GM20000 (cell line): ENCODE data around the gene SLC4A8.
"Not testable (repeated sequence)": the region's sequence is repeated elsewhere in the genome, so short reads cannot be mapped to it uniquely, and the experiment has no call there.

Experiments
- DNase-seq: peaks from one replicate; pipeline ENCODE4 v3.0.0; 2012; ENCODE audit warnings: low spot score
- CTCF ChIP-seq: IDR thresholded peaks from 2 replicates; pipeline ENCODE4 v1.5.1; 2012; ENCODE audit warnings: mild to moderate bottlenecking, control low read depth; ENCODE audit errors: extremely low read depth, missing control alignments

SLC4A8 gene

DNA sequence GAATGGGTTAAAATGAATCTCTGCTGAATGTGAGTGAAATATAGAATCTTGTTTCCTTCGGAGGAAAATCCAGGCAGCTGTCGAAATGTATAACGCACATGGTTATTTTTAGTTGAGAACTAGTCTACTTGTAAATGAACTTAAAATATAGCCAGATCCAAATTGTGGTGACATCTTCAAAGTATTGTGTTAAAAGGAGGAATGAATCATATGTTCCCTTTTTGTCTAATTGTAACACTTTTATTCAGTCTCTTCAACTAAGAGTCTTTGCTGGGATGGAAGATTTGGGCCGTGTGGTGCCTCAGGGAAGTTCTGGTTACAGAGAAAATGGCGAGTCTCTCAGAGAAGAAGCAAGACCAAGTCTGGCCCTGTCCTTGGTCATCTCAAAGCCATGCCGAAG, 82.5 kb downstream of the SLC4A8 start:
- DNase-seq, result no peak
- TF ChIP-seq CTCF, result no peak

DNA sequence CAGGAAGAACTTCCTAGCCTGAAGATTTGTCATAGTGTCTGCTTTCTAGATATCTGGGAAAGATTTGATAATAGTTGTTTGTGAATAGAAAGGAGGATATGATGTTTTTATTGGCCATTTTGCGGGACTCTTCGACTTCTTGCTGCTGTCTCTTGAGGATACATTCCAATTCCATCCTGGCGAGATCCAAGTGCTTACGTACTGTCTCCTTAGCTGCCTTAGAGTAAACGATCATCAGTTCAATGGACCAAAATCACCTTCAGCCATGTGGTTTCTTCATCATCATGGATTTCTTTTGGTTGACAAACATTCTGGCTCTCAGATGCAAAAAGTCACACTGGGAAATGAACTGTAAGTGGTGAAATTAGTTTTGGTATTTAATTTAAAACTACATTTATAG, 83.7 kb downstream of the SLC4A8 start:
- no peak for DNase-seq
- TF ChIP-seq CTCF, result no peak

GRCh38 chr12:51511546-51512260, 87.1 kb downstream of the SLC4A8 start:
- no peak for TF ChIP-seq CTCF
- DNase-seq, result no peak

DNA sequence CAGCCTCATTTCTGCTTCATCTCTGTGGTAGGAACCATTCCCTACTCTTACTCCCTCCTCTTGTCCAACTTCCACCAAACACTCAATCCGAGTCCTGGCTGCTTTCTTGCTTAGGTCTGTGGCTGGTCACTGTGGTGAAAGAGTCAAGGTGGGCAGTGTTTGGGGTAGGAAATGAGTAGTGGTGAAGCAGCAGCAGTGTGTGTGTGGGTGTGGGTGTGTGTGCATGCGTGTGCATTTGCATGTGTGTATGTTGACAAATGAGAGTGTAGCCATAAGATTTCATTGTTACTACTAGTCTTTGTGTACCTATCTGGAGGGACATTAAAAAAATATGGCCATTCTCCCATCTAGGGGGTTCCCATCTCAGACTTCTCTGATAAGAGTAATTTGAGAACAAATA, 87.8 kb downstream of the SLC4A8 start:
- TF ChIP-seq CTCF, result no peak
- DNase-seq, result no peak

- not testable (repeated sequence) for DNase-seq
These were observed 90.4 kb downstream of the SLC4A8 start for GRCh38 chr12:51515037-51515436.

DNA sequence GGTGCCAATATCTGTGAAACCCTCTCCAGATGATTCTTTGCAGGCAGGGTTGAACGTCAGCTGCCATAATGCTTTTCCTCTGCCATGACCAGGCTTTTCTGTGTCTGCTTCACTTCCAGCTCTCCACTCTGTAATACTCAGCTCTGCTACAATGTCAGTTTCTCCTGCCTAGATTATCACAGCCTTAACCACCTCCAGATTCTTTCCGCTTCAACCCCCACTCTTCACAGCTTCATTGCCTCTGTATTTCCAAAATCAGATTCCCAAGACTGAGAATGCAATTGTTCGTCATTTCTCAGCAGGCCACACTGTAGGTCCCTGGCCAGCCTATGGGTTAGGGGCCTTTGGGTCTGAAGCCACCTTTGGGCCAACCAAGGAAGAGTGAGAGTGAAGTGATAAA, 92.7 kb downstream of the SLC4A8 start:
- no peak for DNase-seq
- TF ChIP-seq CTCF, result no peak

DNA sequence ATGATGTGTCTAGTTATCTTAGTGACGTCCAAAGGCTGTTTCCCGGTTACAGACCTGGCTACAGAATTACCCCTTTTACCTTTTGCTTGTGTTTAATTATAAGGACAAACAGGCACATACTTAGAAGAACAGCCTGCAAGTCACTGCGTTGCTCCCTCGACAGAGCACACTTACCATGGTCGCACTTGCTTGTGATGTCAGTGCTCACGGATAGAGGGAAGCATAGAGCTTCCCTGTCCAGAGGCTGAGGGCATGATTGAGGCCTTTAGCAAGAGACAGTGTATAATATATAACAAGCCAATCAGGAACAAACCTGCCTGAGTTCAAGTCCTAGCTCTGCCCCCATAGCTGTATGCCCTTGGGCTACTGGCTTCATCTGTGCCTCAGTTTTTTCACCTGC, 93.2 kb downstream of the SLC4A8 start:
- no peak for DNase-seq
- TF ChIP-seq CTCF, result no peak

DNA sequence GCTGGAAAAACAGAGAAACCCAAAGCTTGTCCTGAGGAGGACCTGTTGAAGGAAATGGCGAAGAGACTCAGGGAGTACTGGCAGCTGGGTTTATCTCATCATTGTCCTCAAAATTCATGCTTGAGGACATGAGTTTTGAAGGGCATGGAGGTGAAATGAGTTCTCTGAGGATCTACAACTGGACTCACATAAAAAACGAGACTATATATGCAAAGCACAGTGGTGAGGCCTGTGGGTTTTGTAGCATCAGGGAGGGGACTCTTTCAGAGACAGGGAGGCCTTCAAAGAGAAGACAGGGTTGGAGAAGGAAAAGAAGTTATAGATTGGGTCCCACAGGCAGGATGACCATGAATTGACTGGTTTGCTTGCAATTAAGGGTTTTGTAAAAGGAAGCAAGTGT, 95.1 kb downstream of the SLC4A8 start:
- TF ChIP-seq CTCF, result no peak
- peak; percentile 41 for DNase-seq
